D721Med (cell line): ENCODE results near the gene SDSL.

ENCODE experiments used
- DNase-seq: peaks from one replicate; pipeline ENCODE4 v3.0.0; 2011; ENCODE audit warnings: low spot score; ENCODE audit not compliant: insufficient read length
- FAIRE-seq: peaks from 2 replicates; lab custom pipeline; 2011; peaks lifted over from hg19 to GRCh38; lab: Jason Lieb, UNC
- CTCF ChIP-seq: IDR thresholded peaks from 2 replicates; pipeline ENCODE4 v1.5.1; 2012; ENCODE audit warnings: mild to moderate bottlenecking, control low read depth; ENCODE audit not compliant: insufficient read depth; ENCODE audit errors: missing control alignments

Gene SDSL

GRCh38 chr12:113390064-113391043 is 31.8 kb upstream of the SDSL start:
- TF ChIP-seq CTCF, result no peak
- DNase-seq (no peak), FAIRE-seq (no peak)

DNA sequence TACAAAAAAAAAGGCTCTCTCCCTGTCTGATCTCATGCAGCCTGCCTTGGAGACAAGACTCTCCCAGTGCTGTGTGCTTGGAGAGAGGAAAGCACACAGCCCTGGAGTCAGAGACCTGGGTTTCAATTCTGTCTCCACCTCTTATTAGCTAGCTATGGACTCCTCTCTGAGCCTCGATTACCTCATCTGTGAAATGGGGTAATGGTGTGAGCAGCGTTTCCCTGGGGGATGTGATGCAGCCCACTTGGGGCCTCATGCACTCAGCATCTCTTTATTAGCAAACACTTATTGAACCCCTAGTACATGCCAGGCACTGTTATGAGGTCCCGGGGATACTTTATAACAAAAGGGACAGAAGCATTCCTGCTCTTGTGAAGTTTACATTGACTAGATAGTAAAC is 31.0 kb upstream of the SDSL start:
- FAIRE-seq, result no peak

GRCh38 chr12:113391650-113392337 is 30.4 kb upstream of the SDSL start:
- TF ChIP-seq CTCF, result no peak
- DNase-seq, result no peak
- no peak for FAIRE-seq

More for the DNA sequence above, 31.0 kb upstream of the SDSL start:
- TF ChIP-seq CTCF, result no peak
- DNase-seq, result no peak

DNA sequence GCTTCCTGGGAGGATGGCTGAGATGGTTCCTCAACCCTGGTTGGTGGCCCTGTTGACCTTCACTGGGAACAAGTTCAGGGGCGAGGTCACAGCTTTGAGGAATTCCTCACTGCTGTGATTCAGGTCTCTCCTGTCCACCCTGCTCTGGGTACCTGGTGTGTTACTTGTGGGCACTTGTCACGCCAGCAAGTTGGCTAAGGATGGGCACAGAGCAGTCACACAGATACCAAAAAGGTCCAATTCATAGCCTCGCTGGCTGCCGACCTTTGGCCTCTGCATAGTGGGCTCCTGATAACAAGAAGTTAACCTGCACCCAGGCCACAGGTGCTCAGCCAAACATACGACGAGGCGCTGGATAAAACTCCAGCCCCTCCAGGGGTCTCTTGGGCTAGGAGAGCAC is 29.7 kb upstream of the SDSL start:
- no peak for TF ChIP-seq CTCF
- DNase-seq (no peak), FAIRE-seq (no peak)

GRCh38 chr12:113392988-113393579 is 29.1 kb upstream of the SDSL start:
- no peak for FAIRE-seq
- TF ChIP-seq CTCF, result no peak
- no peak for DNase-seq

GRCh38 chr12:113393749-113394148 is 28.4 kb upstream of the SDSL start:
- TF ChIP-seq CTCF, result no peak
- DNase-seq, result no peak
- FAIRE-seq, result no peak
